ENCODE data around the gene OLIG2. TPM values are rescaled to one million over a fixed set of nuclear protein-coding genes. Genes with fewer than 3 reads are reported as not detected.

Gene OLIG2
- total RNA-seq, 5 donors from 2014 or later (not counting 1 experiment from before 2014, with no cell fraction given): not detected

DNA sequence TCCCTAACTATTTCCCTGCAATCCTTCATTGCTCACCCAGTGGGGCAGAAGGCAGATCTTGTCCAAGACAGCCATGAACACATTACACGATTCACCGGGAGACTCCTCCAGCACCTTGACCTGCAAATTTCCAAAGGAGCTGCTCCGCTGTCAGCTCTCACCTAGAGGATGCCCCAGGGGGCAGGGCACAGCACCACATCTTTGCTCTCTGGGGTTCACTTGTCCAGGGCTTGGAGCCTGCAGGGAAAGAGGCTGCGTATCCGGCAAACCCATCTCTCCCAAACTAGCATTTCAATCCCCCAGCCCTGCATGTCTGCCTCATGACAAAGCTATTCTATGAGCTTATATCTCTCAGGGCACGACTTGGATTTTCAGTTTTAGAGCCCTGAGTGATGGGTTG, 35.1 kb upstream of the OLIG2 start:
- peaks cover 12 to 44% of the 10 kb centered on the region in 2 donors for H3K27me3 Mint-ChIP-seq
- POLR2A ChIA-PET: no interaction called here

GRCh38 chr21:32991361-32991760, 34.4 kb upstream of the OLIG2 start:
- Histone ChIP-seq H3K27me3 (replicated peaks in 1 of 2; ENCODE audit: control insufficient read depth in 2 of 2, extremely low read depth in 1 of 2, insufficient read depth in 2 of 2, low read length in 1 of 2) (peaks cover 3 to 8% of the 10 kb centered on the region in 2 experiments), H3K4me3 (ENCODE audit: control insufficient read depth in 1 of 2, extremely low read depth in 1 of 2, low read length in 1 of 2) (no peak overlapping the region), H3K36me3 (ENCODE audit: control insufficient read depth in 2 of 2, extremely low read depth in 1 of 2, insufficient read depth in 1 of 2, low read length in 1 of 2) (no peaks in the 10 kb centered on the region), H3K9me3 (no peaks in the 10 kb centered on the region), H3K27ac (ENCODE audit: low read length) (no peak overlapping the region), H3K4me1 (ENCODE audit: control insufficient read depth in 1 of 2, extremely low read depth in 1 of 2, insufficient read depth in 2 of 2, low read length in 2 of 2) (no peaks in the 10 kb centered on the region)
- H3K4me3 Mint-ChIP-seq: no peak overlapping the region
- no peak overlapping the region for H3K27ac Mint-ChIP-seq
- no peaks in the 10 kb centered on the region for H3K4me1 Mint-ChIP-seq
- ATAC-seq (replicated peaks in 1 of 4) (no peak), DNase-seq (no peak)
- POLR2A ChIA-PET: no interaction called here
- peaks cover 14 to 44% of the 10 kb centered on the region in 2 donors for H3K27me3 Mint-ChIP-seq
- WGBS (ENCODE audit: insufficient coverage): 81% methylated on average over 5 of the region's 8 CpGs
- H3K9me3 Mint-ChIP-seq: peaks cover 0 to 12% (median 0%) of the 10 kb centered on the region in 3 donors
- no peaks in the 10 kb centered on the region for H3K36me3 Mint-ChIP-seq
- CTCF ChIA-PET: interaction anchor here in 1 of 2 donors (0.6 kb wide), 1 partner anchor 51 kb away, joined by 3 read pairs; no protein-coding TSS in a partner anchor

More for the DNA sequence above, 35.1 kb upstream of the OLIG2 start:
- Mint-ChIP-seq H3K9me3 (peaks cover 0 to 12% (median 0%) of the 10 kb centered on the region in 3 donors), H3K4me1 (no peaks in the 10 kb centered on the region), H3K4me3 (no peak overlapping the region), H3K36me3 (no peaks in the 10 kb centered on the region), H3K27ac (no peak overlapping the region)
- Histone ChIP-seq H3K27ac (ENCODE audit: low read length) (no peak overlapping the region), H3K4me1 (ENCODE audit: control insufficient read depth in 1 of 2, extremely low read depth in 1 of 2, insufficient read depth in 2 of 2, low read length in 2 of 2) (no peaks in the 10 kb centered on the region), H3K27me3 (replicated peaks in 1 of 2; ENCODE audit: control insufficient read depth in 2 of 2, extremely low read depth in 1 of 2, insufficient read depth in 2 of 2, low read length in 1 of 2) (peaks cover 3 to 8% of the 10 kb centered on the region in 2 experiments), H3K9me3 (no peaks in the 10 kb centered on the region), H3K4me3 (ENCODE audit: control insufficient read depth in 1 of 2, extremely low read depth in 1 of 2, low read length in 1 of 2) (no peak overlapping the region), H3K36me3 (ENCODE audit: control insufficient read depth in 2 of 2, extremely low read depth in 1 of 2, insufficient read depth in 1 of 2, low read length in 1 of 2) (no peaks in the 10 kb centered on the region)
- ATAC-seq (replicated peaks in 1 of 4) (no peak), DNase-seq (no peak)
- WGBS (ENCODE audit: insufficient coverage): 92% methylated on average over 3 of the region's 6 CpGs
- CTCF ChIA-PET: interaction anchor here in 1 of 2 donors (0.6 kb wide), 1 partner anchor 51 kb away, joined by 3 read pairs; no protein-coding TSS in a partner anchor

DNA sequence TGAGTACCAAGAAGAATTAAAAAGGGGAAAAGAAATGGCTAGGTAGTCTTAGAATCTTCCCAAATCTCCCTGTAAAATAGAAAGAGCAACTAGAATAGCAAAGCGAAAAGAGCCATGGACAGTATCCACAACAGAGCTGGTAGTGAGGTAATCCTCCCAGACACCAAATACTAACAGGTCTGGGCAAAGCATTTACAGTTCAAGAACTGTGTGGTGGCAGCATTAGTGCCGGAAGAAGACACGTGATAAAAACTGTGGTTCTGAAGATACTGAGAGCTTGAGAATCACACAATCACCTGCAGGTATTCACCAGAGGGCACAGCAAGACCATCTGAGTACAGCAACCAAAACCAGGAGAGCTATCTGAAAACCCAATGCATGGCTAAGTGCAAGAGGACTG, 31.8 kb upstream of the OLIG2 start:
- CTCF ChIA-PET: interaction anchor here (0.6 to 1.1 kb wide), 4 partner anchors 133 to 453 kb away, joined by 3 to 7 read pairs (median 4); no protein-coding TSS in a partner anchor

GRCh38 chr21:32994305-32994704, 31.4 kb upstream of the OLIG2 start:
- Mint-ChIP-seq H3K4me3 (no peak overlapping the region), H3K4me1 (no peaks in the 10 kb centered on the region), H3K36me3 (no peaks in the 10 kb centered on the region), H3K27me3 (peaks cover 17 to 42% of the 10 kb centered on the region in 2 donors), H3K9me3 (no peaks in the 10 kb centered on the region), H3K27ac (no peak overlapping the region)
- ATAC-seq (replicated peaks in 1 of 4): no peak
- peak in 1 of 35 experiments; percentile 15 for DNase-seq
- ChIA-PET CTCF (interaction anchor here (0.6 to 1.1 kb wide), 4 partner anchors 133 to 452 kb away, joined by 3 to 7 read pairs (median 4); no protein-coding TSS in a partner anchor), POLR2A (no interaction called here)
- Histone ChIP-seq H3K4me1 (ENCODE audit: control insufficient read depth in 1 of 2, extremely low read depth in 1 of 2, insufficient read depth in 2 of 2, low read length in 2 of 2) (no peaks in the 10 kb centered on the region), H3K9me3 (peaks cover 2% of the 10 kb centered on the region), H3K27me3 (replicated peaks in 1 of 2; ENCODE audit: control insufficient read depth in 2 of 2, extremely low read depth in 1 of 2, insufficient read depth in 2 of 2, low read length in 1 of 2) (peaks cover 3 to 6% of the 10 kb centered on the region in 2 experiments), H3K27ac (ENCODE audit: low read length) (no peak overlapping the region), H3K36me3 (ENCODE audit: control insufficient read depth in 2 of 2, extremely low read depth in 1 of 2, insufficient read depth in 1 of 2, low read length in 1 of 2) (no peaks in the 10 kb centered on the region), H3K4me3 (ENCODE audit: control insufficient read depth in 1 of 2, extremely low read depth in 1 of 2, low read length in 1 of 2) (no peak overlapping the region)
- 100% methylated on average over 1 of the region's 3 CpGs for WGBS (ENCODE audit: insufficient coverage)

More for the DNA sequence above, 31.8 kb upstream of the OLIG2 start:
- Histone ChIP-seq H3K27me3 (replicated peaks in 1 of 2; ENCODE audit: control insufficient read depth in 2 of 2, extremely low read depth in 1 of 2, insufficient read depth in 2 of 2, low read length in 1 of 2) (peaks cover 3 to 7% of the 10 kb centered on the region in 2 experiments), H3K4me3 (ENCODE audit: control insufficient read depth in 1 of 2, extremely low read depth in 1 of 2, low read length in 1 of 2) (no peak overlapping the region), H3K27ac (ENCODE audit: low read length) (no peak overlapping the region), H3K4me1 (ENCODE audit: control insufficient read depth in 1 of 2, extremely low read depth in 1 of 2, insufficient read depth in 2 of 2, low read length in 2 of 2) (no peaks in the 10 kb centered on the region), H3K9me3 (peaks cover 2% of the 10 kb centered on the region), H3K36me3 (ENCODE audit: control insufficient read depth in 2 of 2, extremely low read depth in 1 of 2, insufficient read depth in 1 of 2, low read length in 1 of 2) (no peaks in the 10 kb centered on the region)
- Mint-ChIP-seq H3K4me3 (no peak overlapping the region), H3K36me3 (no peaks in the 10 kb centered on the region), H3K27ac (no peak overlapping the region), H3K27me3 (peaks cover 17 to 45% of the 10 kb centered on the region in 2 donors), H3K9me3 (no peaks in the 10 kb centered on the region), H3K4me1 (no peaks in the 10 kb centered on the region)
- ATAC-seq (replicated peaks in 1 of 4): no peak
- POLR2A ChIA-PET: no interaction called here
- DNase-seq: no peak
- 90% methylated on average over 2 of the region's 3 CpGs for WGBS (ENCODE audit: insufficient coverage)

- H3K27me3 Mint-ChIP-seq: peaks cover 15 to 25% of the 10 kb centered on the region in 2 donors
- H3K27ac ChIP-seq (ENCODE audit: low read length): no peak overlapping the region
- no peaks in the 10 kb centered on the region for H3K9me3 Mint-ChIP-seq
- peaks cover 0 to 20% of the 10 kb centered on the region in 2 experiments for H3K27me3 ChIP-seq (replicated peaks in 1 of 2; ENCODE audit: control insufficient read depth in 2 of 2, extremely low read depth in 1 of 2, insufficient read depth in 2 of 2, low read length in 1 of 2)
- no peaks in the 10 kb centered on the region for H3K4me1 ChIP-seq (ENCODE audit: control insufficient read depth in 1 of 2, extremely low read depth in 1 of 2, insufficient read depth in 2 of 2, low read length in 2 of 2)
- ChIA-PET POLR2A (no interaction called here), CTCF (interaction anchor here in 1 of 2 donors (0.5 kb wide), 1 partner anchor 437 kb away, joined by 11 read pairs; no protein-coding TSS in a partner anchor)
- no peaks in the 10 kb centered on the region for H3K36me3 ChIP-seq (ENCODE audit: control insufficient read depth in 2 of 2, extremely low read depth in 1 of 2, insufficient read depth in 1 of 2, low read length in 1 of 2)
- WGBS (ENCODE audit: insufficient coverage): 63% methylated on average over 1 of the region's 3 CpGs
- DNase-seq (no peak), ATAC-seq (replicated peaks in 1 of 4) (no peak)
- no peaks in the 10 kb centered on the region for H3K4me1 Mint-ChIP-seq
- no peak overlapping the region for H3K4me3 ChIP-seq (ENCODE audit: control insufficient read depth in 1 of 2, extremely low read depth in 1 of 2, low read length in 1 of 2)
- H3K9me3 ChIP-seq: no peaks in the 10 kb centered on the region
- no peaks in the 10 kb centered on the region for H3K36me3 Mint-ChIP-seq
- H3K4me3 Mint-ChIP-seq: no peak overlapping the region
- H3K27ac Mint-ChIP-seq: no peak overlapping the region
Observed at GRCh38 chr21:33007747-33008146, 18.0 kb upstream of the OLIG2 start.

DNA sequence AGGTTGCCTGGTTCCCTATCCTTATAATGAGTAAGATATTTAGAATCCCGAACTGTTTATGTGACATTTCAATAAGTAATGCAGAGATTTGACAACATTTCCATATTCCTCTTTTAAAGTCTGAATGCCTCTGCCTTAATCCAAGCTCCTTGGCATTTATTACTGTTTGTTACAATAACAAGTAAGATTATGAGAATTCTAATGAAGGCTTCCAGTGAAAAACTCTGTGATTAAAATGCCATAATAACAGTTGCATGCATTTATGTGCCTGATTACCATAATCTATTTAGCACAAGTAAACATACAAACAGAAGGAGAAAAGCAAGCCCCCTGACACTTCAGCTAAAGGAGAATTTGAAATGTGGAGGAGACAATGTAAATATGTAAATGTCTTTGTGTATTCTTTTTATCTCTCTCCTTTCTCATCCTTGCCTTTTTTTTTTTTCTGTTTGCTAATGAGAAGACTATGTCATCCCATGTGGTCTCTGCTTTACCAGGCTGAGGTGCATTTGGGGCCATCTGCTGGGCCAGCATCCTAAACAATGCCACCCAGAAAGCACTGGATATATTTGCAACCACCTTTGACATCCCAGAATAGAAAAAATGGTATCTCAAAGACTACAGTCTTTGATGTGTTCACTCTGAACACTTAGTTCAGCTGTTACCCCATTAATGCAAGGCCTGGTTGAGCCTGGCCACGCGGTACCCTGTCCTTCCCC, 17.2 kb upstream of the OLIG2 start:
- Histone ChIP-seq H3K9me3 (no peaks in the 10 kb centered on the region), H3K4me3 (ENCODE audit: control insufficient read depth in 1 of 2, extremely low read depth in 1 of 2, low read length in 1 of 2) (no peak overlapping the region), H3K4me1 (ENCODE audit: control insufficient read depth in 1 of 2, extremely low read depth in 1 of 2, insufficient read depth in 2 of 2, low read length in 2 of 2) (no peaks in the 10 kb centered on the region), H3K36me3 (ENCODE audit: control insufficient read depth in 2 of 2, extremely low read depth in 1 of 2, insufficient read depth in 1 of 2, low read length in 1 of 2) (no peaks in the 10 kb centered on the region), H3K27me3 (replicated peaks in 1 of 2; ENCODE audit: control insufficient read depth in 2 of 2, extremely low read depth in 1 of 2, insufficient read depth in 2 of 2, low read length in 1 of 2) (peaks cover 0 to 25% of the 10 kb centered on the region in 2 experiments), H3K27ac (ENCODE audit: low read length) (no peak overlapping the region)
- WGBS (ENCODE audit: insufficient coverage): 81% methylated on average over 2 of the region's 3 CpGs
- ChIA-PET POLR2A (no interaction called here), CTCF (interaction anchor here in 1 of 2 donors (0.5 kb wide), 1 partner anchor 436 kb away, joined by 11 read pairs; no protein-coding TSS in a partner anchor)
- DNase-seq (no peak), ATAC-seq (replicated peaks in 1 of 4) (no peak)
- H3K9me3 Mint-ChIP-seq: no peaks in the 10 kb centered on the region
- no peaks in the 10 kb centered on the region for H3K4me1 Mint-ChIP-seq
- H3K36me3 Mint-ChIP-seq: no peaks in the 10 kb centered on the region
- no peak overlapping the region for H3K4me3 Mint-ChIP-seq
- peaks cover 13 to 26% of the 10 kb centered on the region in 2 donors for H3K27me3 Mint-ChIP-seq
- no peak overlapping the region for H3K27ac Mint-ChIP-seq
